MV-4-11 (cell line): Measurements from ENCODE around the gene CACNA1H.
"Not testable (repeated sequence)": the region's sequence is repeated elsewhere in the genome, so short reads cannot be mapped to it uniquely, and the experiment has no call there.

Experiments
- DNase-seq: peaks from one replicate; lab custom pipeline; 2025; lab: John Stamatoyannopoulos, UW

CACNA1H gene

GRCh38 chr16:1175566-1176279, 22.8 kb downstream of the CACNA1H start:
- DNase-seq: no peak

DNA sequence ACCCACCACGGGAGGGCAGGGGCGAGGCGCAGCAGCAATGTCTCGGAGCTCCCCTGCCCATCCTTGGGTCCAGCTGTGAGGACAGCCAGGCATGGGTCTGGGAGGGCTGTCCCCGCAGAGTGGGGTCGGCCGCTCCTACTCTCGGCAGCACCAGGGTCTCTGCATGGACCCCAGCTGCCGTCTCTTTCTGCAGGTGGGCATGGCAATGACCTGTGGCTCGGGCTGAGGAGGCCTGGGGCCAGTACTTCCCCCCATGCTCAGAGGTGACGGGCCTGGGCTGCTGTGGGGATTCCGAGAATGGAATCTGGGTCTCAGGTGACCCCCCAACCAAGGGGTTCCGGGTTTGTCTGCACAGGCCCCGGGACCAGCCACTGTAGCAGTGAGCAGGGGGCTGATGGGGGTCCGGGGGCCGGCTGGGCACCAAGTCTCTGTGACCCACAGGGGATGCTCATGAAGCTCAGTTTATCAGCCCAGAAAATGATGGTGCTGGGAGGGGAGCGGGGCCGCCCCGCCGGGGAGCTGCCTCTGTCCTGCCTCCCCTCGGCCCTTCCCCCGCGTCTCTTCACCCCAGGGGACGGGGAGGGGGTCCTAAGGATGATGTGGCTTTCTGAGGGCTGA, 23.5 kb downstream of the CACNA1H start:
- DNase-seq: no peak

- no peak for DNase-seq
Measured at GRCh38 chr16:1177053-1177452, 24.1 kb downstream of the CACNA1H start.

GRCh38 chr16:1177750-1178149, 24.8 kb downstream of the CACNA1H start:
- no peak for DNase-seq

DNA sequence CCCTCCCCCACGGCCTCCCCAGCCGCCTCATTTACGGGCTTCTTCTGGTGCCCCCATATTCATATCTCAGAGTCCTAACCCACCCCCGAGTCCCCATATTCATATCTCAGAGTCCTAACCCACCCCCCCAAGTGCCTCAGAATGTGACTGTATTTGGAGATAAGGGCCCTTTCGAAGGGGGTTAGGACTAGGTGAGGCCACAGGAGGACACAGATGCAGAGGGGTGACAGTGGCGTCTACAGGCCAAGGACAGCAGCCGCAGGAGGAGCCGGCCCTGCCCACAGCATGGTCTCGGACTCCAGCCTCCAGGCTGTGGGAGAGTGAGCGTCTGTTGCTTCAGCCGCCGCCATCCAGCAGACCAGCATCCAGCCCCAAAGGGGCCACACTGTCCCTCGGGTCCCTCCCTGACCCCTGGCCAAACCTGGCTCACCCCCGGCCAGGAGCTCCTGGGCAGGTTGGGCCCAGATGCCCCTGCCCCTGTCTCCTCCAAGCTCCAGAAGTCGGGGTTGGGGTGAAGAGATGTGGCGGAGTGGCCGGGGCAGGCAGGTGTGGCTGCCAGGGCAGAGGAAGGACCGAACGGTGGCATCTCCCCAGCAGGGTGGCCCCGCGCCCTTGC, 25.5 kb downstream of the CACNA1H start:
- no peak for DNase-seq

DNA sequence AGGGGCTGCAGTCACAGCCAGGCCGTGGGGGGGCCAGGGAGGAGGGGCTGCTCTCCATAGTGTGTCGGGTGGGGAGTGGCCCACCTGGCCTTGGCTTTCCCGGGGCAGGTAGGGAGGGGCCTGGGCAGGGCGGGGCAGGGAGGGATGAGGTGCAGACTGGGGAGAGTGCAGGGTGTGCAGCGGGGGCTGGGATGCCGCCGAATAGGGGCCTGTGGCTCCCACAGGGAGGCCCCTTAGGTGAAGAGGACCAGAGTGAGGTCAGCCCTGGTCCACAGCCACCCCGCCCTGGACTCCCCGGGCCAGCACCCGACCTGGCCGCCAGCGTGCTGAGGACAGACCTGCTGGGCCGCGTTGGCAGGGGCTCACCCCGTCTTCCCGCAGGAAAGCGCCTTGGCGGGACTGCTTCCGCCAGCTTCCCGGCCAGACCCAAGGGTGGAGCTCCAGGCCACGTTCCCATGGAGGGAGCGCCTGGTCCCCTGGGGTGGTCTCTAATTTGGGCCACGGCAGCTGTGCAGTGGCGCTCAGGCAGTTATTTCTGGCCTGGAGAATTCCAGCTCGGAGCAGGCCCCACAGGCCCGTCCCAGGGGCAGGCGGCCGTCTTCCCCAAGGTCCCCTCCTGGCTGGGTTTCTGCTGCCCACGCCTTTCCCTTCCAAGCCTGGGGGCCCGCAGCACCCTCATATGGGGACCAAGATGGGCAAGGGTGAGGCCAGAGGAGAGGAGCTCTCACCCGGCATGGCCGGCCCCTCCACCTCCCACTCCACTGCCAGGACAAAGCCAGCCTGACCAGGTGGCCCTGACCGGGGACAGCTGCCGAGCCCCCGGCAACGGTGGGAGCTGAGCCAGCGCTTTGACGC, 27.9 kb downstream of the CACNA1H start:
- DNase-seq: no peak

- DNase-seq: no peak
Measured at GRCh38 chr16:1181404-1182315, 28.8 kb downstream of the CACNA1H start.

GRCh38 chr16:1182316-1182671, 29.4 kb downstream of the CACNA1H start:
- no peak for DNase-seq

GRCh38 chr16:1182950-1183907, 30.3 kb downstream of the CACNA1H start:
- no peak for DNase-seq

DNA sequence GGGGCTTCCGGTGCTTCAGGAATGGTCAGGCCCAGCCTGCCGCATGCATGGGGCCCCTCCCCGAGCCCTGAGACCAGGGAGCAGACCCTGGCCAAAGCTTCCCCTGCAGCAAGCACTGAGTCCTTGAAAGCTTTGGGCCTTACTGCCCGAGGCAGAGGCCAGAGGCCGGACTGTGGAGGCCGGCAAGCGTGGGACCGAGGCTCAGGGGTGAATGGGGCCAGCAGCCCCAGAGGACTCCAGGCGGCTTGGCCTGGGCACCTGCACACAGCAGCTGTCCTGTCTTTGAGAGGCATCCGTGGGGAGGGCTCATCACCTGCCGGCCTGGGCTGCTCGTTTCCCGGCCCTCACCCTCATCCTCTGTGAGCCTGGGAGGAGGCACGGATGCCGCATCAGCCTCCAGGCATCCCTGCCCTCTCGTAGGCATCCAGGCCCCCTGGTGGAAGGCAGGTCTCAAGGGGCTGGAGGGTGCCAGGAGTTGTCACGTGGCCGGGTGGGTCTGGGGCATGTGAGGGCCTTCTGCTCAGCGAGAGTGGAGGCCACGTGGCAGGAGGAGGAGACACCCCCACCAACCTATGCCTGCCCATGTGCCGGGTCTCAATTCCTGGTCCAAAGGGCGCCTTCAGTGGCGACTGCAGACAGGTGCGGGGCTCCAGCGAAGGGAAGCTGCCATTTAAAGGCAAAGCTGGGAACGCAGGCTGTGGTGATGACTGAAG, 31.4 kb downstream of the CACNA1H start:
- no peak for DNase-seq

DNA sequence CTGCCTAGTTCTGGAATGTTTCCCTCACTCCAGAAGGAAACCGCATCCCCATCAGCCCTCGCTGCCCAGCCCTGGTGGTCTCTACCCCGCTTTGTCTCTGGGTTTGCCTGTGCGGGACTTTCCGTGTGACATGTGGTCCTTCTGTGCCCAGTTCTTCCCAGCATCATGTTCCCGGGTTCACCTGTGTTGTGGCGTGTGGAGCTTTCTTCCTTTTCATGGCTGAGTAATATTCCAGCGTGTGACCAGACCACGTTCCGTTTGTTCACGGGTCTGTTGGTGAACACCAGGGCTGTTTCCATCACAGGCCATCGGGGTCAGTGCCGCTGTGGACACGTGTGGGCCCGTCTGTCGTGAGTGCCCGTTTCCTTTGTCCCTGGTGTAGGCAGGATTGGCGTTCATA, 32.1 kb downstream of the CACNA1H start:
- DNase-seq: no peak

DNA sequence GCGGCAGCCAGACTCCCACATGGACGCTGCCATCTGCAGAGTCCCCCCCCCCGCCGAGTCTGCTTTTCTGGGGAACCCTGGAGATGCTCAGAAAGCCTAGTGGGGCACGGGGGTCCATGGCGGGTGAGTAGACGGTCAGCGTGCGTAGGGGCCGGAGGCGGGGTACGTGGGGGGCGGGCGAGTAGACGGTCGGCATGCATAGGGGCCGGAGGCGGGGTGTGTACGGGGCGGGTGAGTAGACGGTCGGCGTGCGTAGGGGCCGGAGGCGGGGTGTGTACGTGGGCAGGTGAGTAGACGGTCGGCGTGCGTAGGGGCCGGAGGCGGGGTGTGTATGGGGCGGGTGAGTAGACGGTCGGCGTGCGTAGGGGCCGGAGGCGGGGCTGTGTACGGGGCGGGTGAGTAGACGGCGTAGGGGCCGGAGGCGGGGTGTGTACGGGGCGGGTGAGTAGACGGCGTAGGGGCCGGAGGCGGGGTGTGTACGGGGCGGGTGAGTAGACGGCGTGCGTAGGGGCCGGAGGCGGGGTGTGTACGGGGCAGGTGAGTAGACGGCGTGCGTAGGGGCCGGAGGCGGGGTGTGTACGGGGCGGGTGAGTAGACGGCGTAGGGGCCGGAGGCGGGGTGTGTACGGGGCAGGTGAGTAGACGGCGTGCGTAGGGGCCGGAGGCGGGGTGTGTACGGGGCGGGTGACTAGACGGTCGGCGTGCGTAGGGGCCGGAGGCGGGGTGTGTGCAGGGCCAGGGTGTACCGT, 32.7 kb downstream of the CACNA1H start:
- not testable (repeated sequence) for DNase-seq

- DNase-seq: no peak
Measured at GRCh38 chr16:1188432-1189189, 35.7 kb downstream of the CACNA1H start.

- no peak for DNase-seq
Measured at GRCh38 chr16:1189455-1189854, 36.5 kb downstream of the CACNA1H start.

- DNase-seq: not testable (repeated sequence)
Measured at GRCh38 chr16:1190789-1191188, 37.9 kb downstream of the CACNA1H start.

DNA sequence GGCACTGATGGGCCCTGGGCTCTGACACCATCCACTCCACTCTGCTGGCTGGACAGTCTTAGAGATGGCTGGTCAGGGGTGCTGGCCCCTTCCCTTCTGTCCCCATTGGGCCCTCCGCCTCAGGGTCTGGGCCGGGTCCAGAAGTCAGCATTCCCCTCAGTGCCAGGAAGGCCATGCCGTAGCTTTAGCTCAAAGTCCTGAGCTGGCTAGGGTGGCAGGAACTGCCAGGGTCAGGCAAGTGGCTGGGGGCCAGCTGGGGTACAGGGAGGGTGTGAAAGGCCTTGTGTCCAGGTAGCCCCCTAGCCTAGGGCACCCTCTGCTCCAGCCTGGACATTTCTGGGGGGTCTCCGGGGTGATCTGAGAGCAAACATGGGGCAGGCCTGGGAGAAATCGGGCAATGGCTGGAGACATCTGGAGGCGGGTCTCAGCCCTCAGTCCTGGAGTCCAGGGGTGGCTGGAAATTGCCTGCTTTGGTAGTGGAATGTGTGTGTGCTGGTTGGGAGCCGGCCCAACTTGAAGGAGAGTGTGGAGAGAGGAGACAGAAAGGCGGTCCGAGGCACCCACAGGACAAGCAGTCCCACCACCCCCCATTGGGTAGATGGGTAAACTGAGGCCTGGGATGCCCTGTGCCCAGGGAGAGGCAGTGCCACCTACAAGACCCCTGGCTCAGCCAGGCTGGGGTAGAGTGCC, 39.6 kb downstream of the CACNA1H start:
- DNase-seq: no peak

DNA sequence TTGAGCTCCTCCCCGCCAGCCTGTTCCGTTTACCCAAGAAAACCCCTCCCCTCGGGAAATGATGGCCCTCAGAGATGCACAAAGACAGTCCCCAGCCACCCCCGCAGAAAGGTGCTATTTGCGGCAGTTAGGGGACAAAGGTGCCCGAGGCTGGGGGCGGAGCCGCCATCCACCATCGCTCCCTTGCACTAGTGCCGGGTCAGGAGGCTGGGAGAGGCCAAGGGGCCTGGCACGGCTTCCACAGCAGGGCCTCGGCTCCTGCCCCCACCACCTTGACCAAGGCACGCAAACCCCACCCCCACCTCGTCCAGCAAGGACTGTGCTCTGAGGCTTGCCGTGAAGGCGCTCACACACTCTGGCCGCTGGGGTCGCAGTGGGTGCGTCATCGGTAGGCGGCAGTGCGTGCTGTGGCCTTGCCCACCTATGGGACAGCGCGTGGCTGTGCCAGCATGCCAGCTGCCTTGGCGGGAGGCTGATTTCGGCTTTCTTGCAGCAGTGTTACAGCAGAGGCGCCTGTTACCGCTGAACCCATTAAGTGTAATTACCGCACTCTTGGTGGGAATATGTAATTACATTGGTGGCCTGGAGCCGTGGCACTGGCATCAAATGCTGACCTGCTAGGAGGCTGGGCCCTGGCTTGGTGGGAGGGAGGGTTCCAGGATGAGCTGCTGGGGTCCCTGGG, 40.4 kb downstream of the CACNA1H start:
- no peak for DNase-seq
